Kidney glomerular epithelial cell (primary cell): ENCODE measurements around the gene CHM.

ENCODE experiments used
- DNase-seq: peaks from one replicate; lab custom pipeline; 2025; lab: John Stamatoyannopoulos, UW

The CHM gene

DNA sequence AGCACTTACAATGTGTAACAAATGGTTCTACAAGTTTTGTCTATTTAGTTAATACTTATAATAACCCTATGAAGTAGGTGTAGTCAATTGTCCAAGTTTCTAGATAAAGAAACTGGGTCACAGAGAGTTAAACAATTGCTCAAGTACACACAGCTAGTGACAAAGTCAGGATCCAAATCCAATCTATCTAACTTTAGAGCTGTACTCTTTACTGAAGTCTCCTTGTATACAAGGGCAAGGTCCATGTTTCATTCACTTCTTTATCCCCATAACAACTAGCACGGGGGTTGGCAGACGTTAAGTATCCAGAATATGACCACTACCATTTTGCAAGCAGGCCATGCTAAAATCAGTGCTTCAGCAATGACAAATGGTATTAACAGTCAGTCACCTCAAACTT, 141.0 kb downstream of the CHM start:
- no peak for DNase-seq

DNA sequence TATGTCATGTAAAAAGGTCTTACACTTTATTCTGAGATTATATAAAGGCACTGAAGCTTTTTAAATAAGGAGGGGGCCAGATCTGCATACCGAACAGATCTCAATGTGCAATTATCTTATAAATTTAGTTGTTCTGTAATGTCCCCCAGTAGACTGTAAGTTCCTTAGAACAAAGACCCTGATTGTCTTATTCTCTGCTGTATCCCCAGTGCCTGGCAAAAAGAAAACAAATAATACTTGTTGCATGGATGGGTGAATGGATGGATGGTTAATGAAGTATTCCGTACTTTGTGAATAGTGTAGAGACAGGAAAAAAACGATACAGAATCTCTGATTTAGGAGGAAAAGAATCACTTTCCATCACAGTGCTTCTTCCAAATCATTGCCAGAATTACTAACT, 141.5 kb downstream of the CHM start:
- DNase-seq = no peak

DNA sequence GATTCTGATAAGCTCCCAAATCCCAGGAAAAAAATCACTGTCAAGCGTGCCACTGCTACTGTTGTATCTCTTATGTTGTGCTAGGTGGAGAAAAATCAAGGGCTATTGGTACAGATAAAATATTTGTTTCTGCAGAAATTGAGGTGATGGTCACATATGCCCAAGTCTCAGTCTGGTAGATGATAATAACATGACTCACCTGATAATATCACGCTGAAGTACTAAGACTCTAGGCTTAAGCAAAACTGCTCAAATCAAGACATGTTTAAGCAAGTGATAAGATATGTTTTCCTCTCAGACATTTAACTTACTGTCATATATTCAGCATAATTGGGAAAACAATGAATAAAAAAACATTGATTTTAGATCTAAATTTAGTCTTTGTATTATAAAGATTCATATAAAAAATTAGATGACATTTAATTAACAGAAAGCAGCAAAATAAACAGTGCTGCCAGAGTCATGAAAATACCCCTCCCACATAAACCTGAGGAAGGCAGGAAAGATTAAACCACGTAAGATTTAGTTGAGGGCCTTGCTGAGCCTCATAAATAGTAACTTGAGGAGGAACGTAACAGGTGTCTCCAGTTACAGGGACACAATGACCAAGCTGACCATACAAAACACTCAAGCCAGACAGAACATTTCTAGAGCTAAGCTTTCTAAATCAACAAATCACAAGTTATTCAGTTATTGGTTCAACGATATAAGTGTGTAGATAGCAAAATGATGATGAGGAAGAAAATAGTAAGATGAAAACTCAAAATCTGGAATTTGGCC, 143.5 kb downstream of the CHM start:
- DNase-seq = no peak

DNA sequence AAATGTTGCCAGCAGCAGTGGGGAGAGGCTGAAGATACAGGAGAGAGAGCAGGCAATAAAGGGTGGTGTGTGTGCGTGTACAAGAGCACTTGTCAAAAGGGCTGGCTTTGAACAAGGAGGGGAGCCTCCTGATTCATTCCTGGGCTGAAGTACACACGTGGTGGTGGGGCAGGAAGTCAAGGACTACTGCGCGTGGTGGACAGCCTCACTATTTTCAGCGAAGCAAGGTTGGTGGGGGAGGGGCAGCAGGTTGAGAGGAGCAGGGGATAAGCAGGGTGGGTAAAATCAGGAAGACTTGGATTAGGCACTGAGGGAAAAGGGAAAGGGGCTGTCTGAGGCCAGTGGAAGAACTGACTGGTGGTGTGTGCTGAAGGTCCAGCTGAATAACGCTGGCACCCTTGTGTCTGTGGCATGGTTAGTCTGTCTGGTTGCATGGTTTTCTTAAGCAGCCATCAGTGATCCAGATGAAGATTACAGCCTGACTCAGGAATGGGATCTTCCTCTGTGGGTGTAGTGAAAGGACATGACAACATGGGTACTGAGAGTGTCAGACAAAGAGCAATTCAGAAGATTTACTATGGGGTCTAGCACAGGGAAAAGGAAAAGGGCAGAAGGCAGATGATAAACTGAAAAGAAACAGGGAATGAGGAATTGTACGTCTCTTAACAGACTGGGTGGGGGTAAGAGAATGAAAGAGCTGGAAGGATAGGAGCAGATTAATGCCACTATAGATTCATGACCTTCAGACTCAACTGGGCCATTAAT, 149.8 kb downstream of the CHM start:
- no peak for DNase-seq

DNA sequence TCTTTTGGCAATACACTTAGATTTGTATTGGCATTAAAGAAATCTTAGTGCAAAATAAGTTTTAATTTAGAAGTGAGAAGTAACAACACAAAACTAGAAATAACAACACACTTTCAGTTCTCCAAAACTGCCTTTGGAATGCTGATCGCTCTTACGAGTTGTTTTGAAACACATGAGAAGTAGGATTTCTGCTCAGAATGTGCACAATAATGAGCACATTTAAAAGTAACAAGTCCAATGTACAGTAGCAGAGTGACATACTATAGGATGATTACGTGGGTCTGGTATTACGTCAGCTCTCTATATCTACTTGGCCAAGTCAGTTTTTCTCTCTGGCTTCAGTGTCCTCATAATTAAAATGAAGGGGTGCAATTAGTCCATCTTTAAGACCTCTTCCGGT, 164.8 kb downstream of the CHM start:
- no peak for DNase-seq

DNA sequence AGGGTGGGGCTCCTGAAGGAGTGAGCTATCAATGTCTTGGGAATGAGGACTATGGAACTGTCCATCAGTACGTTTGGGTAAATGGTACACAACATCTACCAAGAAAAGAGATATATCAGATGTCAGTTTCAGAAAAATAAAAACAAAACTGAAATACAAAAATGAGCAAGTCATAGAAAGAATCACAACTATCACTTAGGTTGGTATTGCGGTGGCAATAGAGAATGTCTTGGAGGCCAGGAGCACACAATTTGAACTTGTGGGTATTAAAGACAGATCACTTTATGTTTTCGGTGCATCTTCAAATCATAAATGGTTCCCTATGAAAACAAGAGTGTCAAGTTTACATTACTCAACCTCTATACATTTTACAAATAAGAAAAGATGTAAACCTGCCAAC, 176.8 kb downstream of the CHM start:
- DNase-seq = no peak

DNA sequence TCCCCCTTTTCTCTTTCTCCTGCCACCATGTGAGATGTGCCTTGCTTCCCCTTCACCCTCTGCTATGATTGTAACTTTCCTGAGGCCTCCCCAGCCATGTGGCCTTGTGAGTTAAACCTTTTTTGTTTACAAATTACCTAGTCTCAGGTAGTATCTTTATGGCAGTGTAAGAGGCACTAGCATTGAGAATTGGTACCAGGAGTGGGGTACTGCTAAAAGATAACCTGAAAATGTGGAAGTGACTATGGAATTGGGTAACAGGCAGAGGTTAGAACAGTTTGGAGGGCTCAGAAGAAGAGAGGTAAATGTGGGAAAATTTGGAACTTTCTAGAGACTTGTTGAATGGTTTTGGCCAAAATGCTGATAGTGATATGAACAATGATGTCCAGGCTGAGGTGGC, 182.0 kb downstream of the CHM start:
- DNase-seq = no peak

DNA sequence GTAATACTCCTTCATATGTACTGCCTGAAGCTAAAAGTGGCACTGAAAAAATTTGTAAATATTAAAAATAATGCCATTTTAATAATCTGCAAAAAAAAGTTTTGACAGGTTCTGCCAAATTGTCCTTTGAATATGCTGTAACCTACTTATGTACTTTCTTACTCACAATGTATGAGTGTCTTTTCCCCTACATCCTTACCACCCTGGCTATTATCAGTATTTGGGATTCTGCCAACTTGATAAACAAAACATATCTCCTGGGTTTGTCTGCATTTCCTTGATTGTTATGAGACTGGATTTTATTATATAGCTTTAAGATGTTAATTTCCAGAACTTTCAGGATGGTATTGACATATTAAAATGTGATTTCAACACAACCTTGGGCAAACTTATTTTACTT, 187.9 kb downstream of the CHM start:
- DNase-seq = no peak

DNA sequence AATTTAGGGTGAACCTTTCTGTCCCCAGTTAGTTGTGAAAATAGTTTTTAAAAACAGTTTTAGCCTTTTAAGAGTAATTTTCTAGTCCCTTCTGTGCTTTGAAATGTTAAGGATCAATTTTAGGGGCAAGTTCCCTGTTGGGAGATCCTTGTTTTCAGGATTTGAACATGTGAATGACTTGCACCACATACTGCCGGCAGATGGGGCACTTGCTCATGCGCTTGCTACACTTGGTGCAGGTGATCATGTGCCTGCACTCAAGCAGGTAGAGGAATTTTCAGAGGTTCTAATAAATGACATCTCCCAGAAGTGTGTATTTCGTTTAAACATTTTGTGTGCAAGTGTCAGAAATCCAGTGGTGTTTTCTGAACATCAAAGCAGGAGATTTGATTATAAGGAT, 195.9 kb downstream of the CHM start:
- no peak for DNase-seq

DNA sequence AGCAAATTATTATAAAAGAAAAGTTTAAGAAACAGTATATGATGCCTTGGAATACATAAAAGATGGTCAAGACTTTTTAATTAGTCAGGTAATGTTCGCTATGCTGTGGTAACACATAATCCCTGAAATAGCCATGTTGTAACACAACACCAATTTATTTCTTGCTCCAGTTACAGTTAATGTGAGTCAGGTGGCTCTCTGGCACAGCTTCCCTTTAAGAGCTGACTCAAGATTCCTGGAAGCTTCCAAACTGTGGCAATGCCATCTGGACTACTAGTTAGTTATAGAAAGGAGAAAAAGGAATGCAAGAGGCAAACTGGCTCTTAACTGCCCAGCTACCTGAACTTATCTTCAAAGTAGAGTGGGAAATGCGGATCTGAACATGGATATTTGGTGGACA, 210.5 kb downstream of the CHM start:
- no peak for DNase-seq

DNA sequence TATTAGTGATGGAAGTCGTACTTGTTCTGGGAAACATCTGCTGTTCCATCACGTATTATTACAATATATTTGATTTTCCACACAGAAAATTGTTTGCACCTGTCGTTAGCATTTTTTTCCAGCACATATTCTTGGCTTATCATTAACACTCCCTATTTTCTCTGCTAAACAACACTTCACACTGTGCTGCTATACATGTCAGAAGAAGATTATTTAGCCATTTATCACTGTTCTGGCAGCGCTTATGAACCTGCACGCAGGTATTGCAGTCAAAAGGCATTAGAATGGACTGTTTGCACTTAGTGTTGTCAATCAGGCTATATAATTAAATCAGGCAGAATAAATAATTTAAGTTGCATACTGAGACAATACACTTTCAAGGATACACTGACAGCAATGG, 218.6 kb downstream of the CHM start:
- no peak for DNase-seq

DNA sequence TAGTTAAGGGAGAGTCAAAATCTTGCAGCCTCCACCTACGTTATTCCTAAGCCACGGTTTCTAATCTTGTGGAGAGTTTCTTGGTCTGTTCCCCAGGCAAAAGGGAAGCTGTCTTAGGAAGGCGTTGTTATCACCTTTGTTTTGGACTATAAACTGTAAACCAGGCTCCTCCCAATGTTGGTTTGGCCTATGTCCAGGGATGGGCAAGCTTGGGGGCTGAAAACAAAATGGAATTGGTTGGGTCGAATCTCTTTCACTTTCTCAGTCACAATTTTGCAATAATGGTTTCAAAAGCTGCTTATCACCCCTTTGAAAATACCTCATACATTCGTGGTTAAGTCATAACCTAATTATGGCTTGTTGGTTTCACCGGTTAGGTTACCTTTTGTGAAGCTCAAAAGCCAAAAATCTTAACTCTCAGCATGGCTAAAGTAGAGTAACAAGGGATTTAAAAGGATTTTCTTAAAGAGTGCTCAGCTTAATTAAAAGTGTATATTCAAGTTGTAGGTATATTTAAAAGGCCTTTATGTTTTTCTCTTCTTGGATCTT, 232.1 kb downstream of the CHM start:
- DNase-seq = no peak
